Muscle of arm (tissue), 12 donors: ENCODE results near the gene PDCD4. TPM values are rescaled to one million over a fixed set of nuclear protein-coding genes. Genes with fewer than 3 reads are reported as not detected.
A peak's percentile ranks its signal among the peaks of the same experiment; 100 is the strongest.
"Not testable (repeated sequence)": the region's sequence is repeated elsewhere in the genome, so short reads cannot be mapped to it uniquely, and the experiment has no call there.

Source experiments
- DNase-seq: peaks from one replicate; pipeline ENCODE4 v3.0.0-alpha.2; 2013
- polyA plus RNA-seq, 12 donors: library from polyadenylated mRNA; unstranded; fragments of 120-200 nt; gene quantifications; one replicate each; pipeline ENCODE4 v1.2.1, GENCODE V29; 2013; ENCODE audit not compliant: insufficient read length in 12 of 12

The PDCD4 gene
- polyA plus RNA-seq, 12 donors: 147 to 2,025 (median 175) TPM

DNA sequence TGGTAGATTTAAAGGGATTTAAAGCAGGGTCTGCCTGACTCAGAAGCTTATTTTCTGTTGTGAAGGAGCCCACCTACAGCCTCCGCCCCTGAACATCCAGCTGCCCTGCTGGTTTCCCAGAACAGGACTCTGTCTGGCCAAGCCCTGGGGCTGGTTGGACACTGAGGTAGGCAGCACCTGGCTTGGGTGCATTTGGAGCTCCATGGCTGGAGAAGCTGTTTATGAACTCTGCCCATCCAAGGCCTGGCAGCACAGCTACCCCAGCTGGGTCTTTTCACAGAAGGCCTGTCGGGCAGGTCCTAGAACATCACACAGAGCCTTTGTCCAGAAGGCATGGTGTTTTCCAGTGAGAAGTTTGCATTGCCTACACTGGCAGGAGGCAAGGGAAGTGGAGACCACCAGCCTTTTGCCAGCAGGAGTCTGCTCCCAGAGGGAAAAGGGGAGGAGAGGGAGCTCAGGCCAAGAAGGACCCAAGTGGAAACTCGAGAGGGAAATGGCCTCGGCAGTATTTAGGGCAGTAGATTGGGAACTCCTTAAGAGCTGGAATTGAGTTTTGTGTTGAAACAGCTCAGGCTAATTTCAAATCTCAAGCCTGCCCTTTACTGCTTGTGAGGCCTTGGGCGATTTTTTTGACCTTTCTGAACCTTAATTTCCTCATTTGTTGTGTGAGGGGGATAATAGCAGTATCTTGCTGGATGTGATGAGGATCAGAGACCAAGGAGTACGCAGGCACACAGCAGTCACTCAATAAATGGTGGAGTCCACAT is 12.3 kb upstream of the PDCD4 start:
- no peak for DNase-seq

DNA sequence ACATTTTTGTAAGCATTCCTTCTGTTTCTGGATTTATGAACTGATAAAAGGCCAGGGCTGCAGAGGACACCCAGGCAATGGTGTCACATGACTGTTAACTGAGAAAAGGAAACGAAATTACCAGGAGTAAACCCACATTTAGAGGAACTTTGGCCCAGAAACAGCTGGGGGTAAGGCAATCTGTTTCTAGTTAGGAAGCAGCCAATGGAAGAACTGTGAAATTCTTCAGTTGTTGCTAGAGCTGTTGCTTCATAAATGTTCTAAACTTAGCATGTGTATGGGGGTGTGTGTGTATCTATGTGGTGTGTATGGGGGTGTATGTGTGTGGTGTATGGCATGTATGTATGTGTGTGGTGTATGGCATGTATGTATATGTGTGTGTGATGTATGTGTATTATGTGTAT is 11.8 kb upstream of the PDCD4 start:
- DNase-seq: no peak

DNA sequence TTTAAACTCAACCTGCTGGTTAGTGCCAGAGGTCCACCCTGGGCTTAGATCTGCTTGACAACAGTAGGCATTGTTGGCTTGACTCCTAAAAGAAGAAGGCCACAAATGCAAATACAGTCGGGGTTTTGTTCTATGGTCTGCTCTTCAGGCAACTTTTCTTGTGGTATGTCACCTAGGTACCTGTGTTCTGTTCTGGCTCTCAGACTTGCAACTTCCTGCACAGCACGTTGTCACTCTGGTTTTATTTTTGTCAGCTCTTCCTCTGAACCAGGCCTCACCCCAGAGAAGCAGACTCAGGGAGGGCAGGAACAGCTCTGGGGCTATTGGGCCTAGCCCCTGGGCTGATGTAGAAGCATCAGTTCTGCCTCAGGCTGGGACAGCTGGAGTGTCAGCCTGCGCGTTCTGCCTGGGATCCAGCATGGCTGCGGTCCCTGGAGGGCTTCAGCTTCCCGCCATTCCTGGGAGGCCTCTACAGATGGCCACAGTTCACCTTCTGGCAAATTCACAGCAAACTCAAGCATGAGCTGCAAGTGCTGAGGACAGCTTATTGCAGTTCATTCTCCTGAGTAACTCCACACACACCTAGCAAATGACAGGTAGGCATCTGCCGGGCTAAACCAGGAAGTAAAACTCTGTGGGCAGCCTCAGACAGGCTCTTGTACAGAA is 11.0 kb upstream of the PDCD4 start:
- DNase-seq: no peak

DNA sequence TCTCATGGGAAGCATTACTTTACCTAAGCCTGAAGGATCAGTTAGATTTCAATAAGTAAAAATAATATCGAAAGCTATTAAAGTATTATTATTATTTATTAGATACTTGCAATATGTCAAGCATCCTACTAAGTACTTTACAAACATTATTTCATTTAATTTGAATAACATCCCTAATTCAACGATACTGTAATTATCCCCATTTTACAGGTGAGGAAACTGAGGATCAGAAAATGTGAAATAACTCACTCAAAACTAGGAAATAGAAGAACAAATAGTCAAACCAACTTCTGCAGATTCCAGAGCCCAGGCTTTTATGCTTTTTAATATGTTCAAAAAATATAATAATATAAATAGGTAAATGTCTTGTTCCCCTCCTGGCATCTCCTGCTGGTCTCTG is 10.3 kb upstream of the PDCD4 start:
- no peak for DNase-seq

DNA sequence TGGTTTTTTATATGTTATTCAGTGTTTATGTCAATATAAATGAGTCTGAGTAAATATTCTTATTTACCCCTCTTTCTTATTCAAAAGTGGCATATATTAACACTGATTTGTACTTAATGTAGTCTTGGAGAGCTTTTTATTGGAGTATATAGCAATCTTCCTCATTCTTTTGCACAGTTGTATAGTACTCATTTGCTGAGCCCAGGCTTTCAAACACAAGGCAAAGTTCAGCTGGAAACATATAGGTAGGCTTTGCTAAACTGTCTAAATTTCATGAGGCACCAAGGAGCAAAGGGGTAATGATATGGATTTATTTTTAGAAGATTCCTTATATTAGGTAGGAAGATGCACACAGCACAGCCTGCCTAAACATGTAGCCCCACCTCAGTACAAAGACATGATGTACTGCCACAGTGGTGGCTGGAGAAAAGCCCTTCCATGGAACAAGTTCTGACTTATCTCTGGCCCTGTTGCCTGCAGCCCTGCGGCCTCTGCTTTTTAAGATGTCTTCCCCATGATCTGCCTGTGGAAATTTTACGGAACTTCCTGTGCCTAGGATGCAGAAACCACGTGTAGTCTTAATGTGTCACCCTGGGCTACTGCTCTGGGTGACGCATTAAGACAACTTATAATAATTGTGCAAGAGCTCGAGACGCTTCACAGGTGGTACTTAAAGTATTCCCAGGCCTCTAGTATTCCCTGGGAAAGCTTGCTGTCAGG is 9.6 kb upstream of the PDCD4 start:
- no peak for DNase-seq

DNA sequence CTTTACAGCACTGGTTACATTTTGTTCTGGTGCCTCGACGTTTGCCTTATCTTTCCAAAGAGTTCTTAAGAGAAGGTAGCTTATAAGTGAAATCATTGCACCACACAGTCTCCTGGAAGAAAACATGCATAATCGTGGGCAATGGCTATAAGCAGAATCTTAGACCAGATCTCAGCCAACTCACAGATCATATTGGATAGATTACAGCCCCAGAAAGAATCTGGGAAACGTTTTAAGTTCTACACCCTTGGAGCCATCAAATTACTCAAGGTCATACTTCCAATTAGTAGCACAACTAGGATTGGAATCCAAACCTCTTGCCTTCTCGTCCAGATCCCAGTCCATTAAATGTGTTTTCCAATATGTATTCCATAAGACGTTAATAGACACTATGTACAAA is 8.8 kb upstream of the PDCD4 start:
- DNase-seq: no peak

- DNase-seq: no peak
These were observed 8.4 kb upstream of the PDCD4 start for GRCh38 chr10:110863361-110863760.

DNA sequence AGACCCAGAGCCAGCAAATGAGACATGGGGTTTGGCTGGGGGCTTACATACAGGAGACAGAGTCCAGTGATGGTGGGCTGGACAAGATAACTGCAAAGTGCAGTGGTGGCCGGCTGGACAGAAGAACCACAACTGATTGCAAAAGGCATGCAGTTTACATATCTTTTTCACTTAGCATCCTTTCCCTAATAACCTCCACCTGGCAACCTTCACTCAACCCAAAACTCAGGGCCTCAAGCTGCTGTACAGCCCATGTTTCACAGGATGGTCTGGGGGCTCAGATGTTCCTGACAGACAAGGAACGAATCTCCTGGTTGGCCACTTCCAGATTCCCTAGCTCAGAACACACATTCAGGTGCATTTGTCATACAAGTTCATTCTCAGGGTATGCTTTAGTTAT is 7.8 kb upstream of the PDCD4 start:
- no peak for DNase-seq

- DNase-seq: no peak
These were observed 7.0 kb upstream of the PDCD4 start for GRCh38 chr10:110864662-110865140.

- DNase-seq: peak; percentile 53
These were observed 6.4 kb upstream of the PDCD4 start for GRCh38 chr10:110865186-110865808.

DNA sequence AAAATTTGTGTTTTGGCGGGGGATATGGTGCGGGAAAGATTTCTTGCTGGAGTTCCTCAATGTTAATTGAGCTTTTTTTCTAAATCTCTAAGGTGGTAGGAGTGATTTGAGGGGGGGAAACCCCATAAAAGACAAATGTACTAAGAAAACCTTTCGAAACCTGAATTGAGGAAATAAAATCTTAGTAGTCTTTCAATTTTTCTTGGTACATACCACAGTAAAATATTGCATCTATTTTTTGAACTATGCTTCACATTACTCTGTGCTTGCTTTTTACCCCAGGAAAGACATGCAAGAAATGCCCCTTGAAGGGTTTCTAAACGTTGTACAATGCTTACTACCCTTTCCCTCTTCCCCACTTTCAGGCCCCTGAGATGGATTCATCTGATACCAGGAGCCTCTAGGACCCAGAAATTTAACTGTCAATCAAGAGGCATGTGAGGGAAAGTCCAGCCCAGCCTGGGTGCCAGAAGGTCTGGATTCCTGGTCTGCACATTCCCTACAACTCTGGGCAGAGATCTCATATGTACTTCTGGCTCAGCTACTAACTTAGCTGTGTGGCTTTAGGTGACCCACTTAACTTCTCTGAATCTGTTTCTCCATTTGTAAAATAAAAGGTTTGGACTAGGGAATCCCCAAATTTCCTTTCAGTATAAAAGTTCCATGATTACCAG is 5.8 kb upstream of the PDCD4 start:
- no peak for DNase-seq

DNA sequence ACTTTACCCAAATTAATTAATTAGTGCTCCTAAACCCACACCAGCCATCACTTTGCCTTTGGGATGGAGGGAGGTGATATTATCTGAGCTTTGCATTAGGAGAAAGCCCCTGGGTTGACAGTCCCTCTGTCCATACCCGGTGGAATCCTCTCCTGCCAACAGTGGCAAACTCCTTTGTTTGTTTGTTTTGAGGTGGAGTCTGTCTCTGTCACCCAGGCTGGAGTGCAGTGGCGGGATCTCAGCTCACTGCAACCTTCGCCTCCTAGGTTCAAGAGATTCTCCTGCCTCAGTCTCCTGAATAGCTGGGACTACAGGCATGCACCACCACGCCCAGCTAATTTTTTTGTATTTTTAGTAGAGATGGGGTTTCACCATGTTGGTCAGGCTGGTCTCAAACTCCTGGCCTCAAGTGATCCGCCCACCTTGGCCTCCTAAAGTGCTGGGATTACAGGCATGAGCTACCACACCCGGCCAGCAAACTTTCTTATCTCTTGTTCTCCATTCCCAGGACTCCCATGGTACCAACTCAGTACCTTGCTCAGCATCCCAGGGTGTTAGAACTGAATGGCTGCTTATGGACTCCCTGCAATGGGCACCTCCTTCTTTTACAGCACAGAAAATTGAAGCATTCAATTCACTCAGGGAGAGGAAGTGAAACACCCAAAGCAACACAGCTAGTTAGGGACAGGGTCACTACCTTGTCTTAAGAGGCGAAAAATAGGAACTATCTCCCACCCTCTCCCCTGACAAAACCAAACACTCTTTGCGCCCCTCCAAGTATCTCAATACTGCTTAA is 4.5 kb upstream of the PDCD4 start:
- not testable (repeated sequence) for DNase-seq

GRCh38 chr10:110867807-110868465 is 3.8 kb upstream of the PDCD4 start:
- DNase-seq: no peak

DNA sequence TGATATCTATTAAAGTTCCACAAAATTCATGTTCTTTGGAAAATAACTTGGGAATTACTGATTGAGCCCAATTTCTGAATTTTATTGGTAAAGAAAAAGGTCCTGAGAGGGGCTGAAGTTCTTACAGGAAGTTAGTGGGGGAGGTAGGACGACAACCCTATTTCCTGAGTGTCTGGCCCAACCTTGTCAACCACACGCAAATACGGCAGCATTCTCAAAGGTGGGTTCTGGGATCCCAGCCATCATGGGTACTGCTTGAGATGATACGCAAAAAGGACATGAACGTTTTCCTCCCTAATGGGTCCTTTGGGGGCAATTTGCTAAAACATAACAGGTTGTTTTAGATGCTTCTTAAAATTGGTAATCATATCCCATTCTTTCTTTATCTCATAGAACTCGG is 2.7 kb upstream of the PDCD4 start:
- DNase-seq: no peak

- DNase-seq: no peak
These were observed 868 bp upstream of the PDCD4 start for GRCh38 chr10:110870823-110871297.

GRCh38 chr10:110872145-110872983 is 636 bp downstream of the PDCD4 start:
- peak; percentile 89 for DNase-seq

- no peak for DNase-seq
These were observed 1.5 kb downstream of the PDCD4 start for GRCh38 chr10:110872984-110873923.

DNA sequence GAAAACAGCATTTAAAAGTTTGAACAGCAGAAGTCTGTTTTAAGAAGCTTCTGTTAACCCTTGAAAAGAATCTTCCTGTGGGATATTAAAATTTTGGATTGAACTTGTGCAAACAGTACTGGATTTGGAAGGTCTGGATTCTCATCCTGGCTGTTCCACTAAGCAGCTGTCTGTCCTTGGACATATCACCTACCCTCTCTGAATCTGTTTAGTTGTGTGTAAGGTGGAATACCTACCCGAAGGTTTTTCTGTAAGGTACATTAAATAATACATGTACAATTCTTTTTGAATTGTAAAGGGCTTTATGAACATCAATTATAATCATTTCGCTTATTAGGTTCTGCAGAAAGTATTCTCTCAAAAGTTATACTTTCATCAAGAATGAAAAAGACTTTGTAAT is 2.2 kb downstream of the PDCD4 start:
- no peak for DNase-seq
